NCI-H2107 (cell line): Measurements from ENCODE around the gene PCNA.
A peak's percentile ranks its signal among the peaks of the same experiment; 100 is the strongest.

Experiments
- DNase-seq: peaks from one replicate; lab custom pipeline; 2025; lab: John Stamatoyannopoulos, UW

Gene PCNA

GRCh38 chr20:5119435-5120184 lies at the start of gene PCNA:
Gene PCNA (minus strand): TSS chr20:5119958. CDS start chr20:5119798, 160 bp downstream.
- DNase-seq, result peak; percentile 66

GRCh38 chr20:5168651-5169396 lies 49.1 kb upstream of the PCNA start:
- DNase-seq, result peak; percentile 44

- DNase-seq, result no peak
Observed at GRCh38 chr20:5164645-5165625, 45.2 kb upstream of the PCNA start.

- DNase-seq, result no peak
Observed at GRCh38 chr20:5161536-5162164, 41.9 kb upstream of the PCNA start.

GRCh38 chr20:5160882-5161281 lies 41.1 kb upstream of the PCNA start:
- DNase-seq, result no peak

GRCh38 chr20:5159928-5160327 lies 40.2 kb upstream of the PCNA start:
- DNase-seq, result no peak

GRCh38 chr20:5156675-5157448 lies 37.1 kb upstream of the PCNA start:
- DNase-seq, result no peak

- DNase-seq, result no peak
Observed at GRCh38 chr20:5155404-5155803, 35.6 kb upstream of the PCNA start.

- DNase-seq, result no peak
Observed at GRCh38 chr20:5154543-5154925, 34.8 kb upstream of the PCNA start.

GRCh38 chr20:5153612-5154542 lies 34.1 kb upstream of the PCNA start:
- no peak for DNase-seq

- DNase-seq, result no peak
Observed at GRCh38 chr20:5153152-5153467, 33.4 kb upstream of the PCNA start.

GRCh38 chr20:5150226-5151076 lies 30.7 kb upstream of the PCNA start:
- no peak for DNase-seq

- no peak for DNase-seq
Observed at GRCh38 chr20:5149892-5150225, 30.1 kb upstream of the PCNA start.

GRCh38 chr20:5148581-5148980 lies 28.8 kb upstream of the PCNA start:
- DNase-seq, result no peak

- no peak for DNase-seq
Observed at GRCh38 chr20:5146871-5147592, 27.3 kb upstream of the PCNA start.

- DNase-seq, result no peak
Observed at GRCh38 chr20:5146099-5146668, 26.4 kb upstream of the PCNA start.

GRCh38 chr20:5145365-5146098 lies 25.8 kb upstream of the PCNA start:
- no peak for DNase-seq

GRCh38 chr20:5143851-5144250 lies 24.1 kb upstream of the PCNA start:
- no peak for DNase-seq
